HG02678 (cell line): Measurements from ENCODE around the gene GRHPR.
A peak's percentile ranks its signal among the peaks of the same experiment; 100 is the strongest.
"Not testable (repeated sequence)": the region's sequence is repeated elsewhere in the genome, so short reads cannot be mapped to it uniquely, and the experiment has no call there.

Source experiments
- ATAC-seq: cut with Tn5 transposase; IDR thresholded peaks from one replicate; pipeline ENCODE4 v1.9.1; 2021; ENCODE audit warnings: mild to moderate bottlenecking, moderate library complexity; ENCODE audit not compliant: unreplicated experiment

The GRHPR gene

DNA sequence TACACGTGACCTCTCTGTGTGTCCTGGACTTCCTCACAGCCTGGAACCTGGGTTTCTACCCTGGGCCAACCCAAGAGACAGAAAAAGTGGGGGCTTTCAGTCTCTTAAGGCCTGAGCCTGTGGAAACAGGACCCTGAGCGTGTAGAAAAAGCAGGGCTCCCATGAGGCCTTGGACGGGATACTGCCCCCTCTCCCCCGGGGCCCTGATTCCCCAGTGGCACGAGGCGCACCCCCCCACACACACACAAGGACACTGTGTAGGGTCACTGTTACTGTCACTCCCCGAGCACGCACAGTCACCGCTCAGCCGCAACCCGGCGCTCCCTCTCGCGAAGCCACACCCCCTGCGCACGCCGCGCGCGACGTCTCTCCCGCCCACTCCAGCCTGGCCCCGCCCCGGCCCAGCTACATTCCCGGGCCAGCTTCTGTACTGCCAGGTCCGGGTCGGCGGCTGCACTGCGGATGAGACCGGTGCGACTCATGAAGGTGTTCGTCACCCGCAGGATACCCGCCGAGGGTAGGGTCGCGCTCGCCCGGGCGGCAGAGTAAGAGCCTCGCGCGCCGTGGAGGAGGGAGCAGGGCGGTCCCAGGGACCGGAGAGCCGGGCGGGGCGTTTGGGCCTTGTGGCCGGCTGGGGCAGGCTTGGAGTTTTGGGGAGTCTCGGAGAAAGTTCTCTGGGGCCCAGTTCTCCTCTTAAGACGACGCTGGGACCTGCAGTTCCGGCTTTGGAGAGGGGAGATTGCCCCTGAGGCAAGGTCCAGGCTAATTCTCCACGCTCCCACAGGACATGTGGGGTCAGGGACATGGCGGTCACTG is at the start of gene GRHPR:
GRHPR (plus strand) TSS at position 408 of the 816 bp plus-strand sequence; CDS start at position 463, 55 bp downstream.
- ATAC-seq = peak; percentile 92

- ATAC-seq = no peak
Measured at GRCh38 chr9:37372839-37373238, 49.7 kb upstream of the GRHPR start.

- ATAC-seq = no peak
Measured at GRCh38 chr9:37373621-37374020, 48.9 kb upstream of the GRHPR start.

GRCh38 chr9:37374892-37375291 is 47.6 kb upstream of the GRHPR start:
- ATAC-seq = peak; percentile 43

DNA sequence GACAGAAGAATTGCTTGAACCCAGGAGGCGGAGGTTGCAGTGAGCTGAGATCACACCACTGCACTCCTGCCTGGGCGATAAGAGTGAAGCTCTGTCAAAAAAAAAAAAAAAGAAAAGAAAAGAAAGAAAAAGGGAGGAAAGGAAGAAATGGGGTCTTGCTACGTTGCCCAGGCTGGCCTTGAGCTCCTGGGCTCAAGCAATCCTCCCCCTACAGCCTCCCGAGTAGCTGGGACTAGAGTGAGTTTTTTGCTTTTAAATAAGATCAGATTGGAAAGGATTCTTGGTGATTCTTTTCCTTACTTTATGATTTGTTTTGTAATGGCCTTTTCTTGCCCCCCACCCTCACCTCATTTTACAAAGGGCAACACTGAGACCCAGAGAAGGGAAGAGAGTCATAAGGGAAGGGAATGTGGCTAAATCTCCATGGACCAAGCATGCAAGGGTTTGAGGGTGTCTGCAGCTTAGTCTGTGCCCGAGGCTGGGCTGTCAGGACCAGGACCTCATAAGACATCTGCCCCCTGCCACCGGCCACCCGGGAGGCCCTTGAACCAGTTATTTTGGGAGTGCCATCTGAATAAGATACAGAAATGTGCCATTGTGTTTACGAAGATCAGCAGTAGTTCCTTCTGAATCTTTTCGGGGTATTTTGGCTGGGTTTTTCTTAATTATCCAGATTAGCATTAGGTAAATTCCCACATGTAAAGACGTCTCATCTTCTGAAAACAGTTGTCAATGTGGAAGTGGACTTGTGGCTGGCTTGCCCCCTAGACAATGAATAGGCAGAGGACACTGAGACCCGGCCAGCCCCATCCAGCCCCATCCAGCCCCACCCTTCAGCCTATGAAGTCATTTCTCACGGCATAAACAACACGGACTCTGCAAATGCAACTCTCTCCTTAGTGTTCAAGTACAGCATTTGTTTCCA is 44.5 kb upstream of the GRHPR start:
- peak; percentile 39 for ATAC-seq

DNA sequence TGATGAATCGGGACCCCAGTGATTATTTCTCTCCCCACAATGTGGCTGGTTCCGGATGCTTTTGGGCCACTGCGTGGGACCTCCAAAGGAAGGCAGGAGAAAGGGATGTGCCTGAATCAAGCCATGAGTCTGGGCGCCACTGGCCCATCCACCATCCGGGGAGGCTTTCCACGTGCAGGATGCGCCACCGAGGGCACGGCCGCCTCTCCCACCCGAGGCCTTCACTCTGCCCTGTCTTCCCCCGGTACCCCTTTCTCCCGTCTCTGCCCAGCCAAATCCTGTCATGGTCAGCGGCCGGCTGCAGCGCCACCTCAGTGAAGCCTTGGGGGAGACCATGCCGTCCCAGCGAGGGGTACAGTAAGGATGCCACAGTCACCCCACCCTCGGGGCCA is 43.9 kb upstream of the GRHPR start:
- ATAC-seq = no peak

GRCh38 chr9:37379835-37380234 is 42.7 kb upstream of the GRHPR start:
- no peak for ATAC-seq

DNA sequence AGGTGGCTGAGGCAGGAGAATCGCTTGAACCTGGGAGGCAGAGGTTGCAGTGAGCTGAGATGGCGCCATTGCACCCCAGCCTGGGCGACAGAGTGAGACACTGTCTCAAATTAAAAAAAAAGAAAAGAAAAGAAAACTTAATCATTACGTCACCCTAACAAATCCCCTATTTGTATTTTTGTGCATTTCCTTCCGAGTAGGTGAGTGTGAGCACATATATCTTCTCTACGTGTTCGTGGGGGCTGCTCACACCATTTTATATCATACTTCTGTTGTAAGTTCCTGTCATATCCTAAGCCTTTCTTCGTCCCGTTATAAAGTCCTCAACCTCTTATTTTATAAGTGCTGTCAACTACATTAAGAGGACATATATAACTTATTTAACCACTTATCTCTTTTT is 41.9 kb upstream of the GRHPR start:
- no peak for ATAC-seq

DNA sequence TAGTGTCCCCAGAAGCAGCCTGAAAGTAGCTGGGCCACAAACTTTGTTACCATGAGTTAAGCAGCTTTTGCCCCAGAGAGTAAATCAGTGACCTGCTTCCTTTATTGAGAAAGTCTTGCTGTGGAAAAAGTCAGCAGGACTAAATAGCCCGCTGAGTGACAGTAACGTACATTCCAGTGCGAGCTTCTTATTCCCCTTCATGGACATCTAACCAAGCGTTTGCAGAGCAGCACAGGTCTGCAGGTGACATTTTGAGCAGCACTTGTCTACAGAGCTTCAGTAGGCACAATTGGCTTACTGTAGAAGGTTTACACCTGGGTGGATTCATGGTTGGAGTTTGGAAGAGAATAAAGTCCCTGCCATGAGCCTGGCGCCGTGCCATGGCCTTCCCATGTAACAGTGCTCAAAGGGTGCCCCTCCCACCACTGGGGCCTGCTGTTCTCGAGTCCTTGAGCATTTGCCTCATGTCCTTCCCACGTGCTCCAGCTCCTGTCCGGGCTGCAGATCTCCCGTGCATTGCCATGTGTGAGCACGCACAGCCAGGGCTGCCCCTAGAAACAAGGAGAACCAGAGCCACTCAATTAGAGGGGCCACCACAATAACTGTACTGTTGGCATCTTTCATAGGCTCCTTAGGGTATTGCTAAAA is 41.3 kb upstream of the GRHPR start:
- ATAC-seq = no peak

DNA sequence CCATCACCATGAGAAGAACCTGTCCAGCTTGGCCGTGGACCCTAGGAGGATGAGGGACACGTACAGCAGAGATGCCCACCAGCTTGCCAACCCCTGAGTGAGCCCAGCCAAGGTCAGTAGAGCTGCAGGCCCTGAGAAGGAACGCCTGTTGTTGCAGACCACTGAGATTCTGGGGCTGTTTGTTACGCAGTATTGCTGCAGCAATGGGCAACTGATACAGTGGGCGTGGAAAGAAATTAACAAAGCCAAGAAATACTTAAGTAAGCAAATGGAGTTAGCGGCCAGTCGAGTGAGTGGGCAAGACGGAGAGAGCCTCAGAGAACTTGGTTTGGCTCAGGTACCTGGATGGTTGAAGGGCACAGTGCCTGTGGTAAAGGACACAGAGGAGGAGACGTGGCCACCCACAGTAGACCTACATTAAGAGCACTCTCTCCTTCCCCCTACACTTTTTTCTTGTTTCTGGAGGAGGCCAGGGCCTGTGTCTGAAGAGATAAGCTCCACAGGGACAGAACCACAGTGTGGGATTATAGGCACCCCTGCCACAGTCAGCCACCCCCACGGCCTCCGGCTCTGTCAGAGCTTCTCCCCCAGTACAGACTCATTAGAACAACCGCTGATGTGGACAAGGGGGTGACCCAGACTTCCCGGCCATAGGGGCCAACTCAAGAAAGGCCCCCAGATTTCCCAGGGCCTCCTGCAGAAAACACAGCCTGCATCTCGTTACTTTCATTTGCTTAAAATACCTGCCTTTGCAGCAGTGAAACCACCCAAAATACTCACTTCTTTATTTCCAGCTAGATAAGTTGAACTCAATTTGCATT is 40.1 kb upstream of the GRHPR start:
- no peak for ATAC-seq

GRCh38 chr9:37382982-37383357 is 39.5 kb upstream of the GRHPR start:
- no peak for ATAC-seq

DNA sequence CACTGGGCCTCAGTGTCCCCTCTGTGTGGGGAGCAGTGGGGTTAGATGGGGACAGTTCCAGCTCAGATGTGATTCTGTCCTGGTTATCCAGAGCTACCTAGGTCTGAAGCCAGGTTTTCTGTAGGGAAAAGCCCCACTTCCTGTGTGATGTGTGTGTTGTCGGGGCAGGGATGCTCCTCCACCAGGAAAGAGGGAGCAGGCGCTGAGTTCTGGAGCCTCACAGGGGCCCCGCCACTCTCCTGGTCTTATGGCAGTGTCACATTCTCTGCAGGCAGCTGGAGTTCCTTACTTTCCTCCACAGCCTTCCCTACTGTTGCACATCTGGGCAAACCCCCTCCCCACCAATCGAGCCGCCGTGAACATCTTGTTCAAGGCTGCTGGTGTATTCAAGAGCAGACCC is 39.1 kb upstream of the GRHPR start:
- ATAC-seq = no peak

DNA sequence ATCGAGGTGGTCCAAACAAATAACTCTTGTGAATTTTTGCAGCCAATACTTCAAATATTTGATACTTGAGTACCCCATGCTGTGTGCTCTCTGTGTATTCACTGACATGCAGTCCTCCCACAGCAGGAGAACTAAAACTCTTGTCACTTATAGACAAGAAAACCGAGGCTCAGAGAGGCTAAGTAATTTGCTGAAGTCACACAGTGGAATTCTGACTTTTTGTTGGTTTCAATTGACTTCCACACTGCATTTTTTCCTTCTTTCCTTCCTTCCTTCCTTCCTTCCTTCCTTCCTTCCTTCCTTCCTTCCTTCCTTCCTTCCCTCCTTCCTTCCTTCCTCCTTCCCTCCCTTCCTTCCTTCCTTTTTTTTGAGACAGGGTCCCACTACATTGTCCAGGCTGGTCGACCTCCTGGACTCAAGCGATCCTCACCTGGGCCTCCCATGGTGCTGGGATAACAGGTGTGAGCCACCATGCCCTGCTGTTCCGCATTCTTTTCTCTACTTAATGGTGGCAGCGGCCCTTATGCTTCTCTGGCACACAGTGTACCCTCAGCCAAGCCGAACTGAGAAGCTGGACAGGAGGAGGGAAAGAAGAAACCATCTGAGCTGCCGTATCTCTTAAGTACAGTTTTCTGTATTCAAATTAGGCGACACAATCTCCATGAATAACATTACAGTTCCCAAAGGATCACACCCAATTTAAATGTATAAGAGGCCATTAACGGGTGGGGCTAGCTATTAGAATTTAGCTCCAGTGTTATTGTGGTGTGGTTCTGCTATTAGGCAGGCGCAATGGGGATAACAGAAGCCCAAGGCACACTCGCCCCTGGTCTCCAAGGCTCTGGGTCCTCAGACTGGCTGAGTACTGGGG is 38.4 kb upstream of the GRHPR start:
- no peak for ATAC-seq

GRCh38 chr9:37385286-37385685 is 37.2 kb upstream of the GRHPR start:
- ATAC-seq = no peak

- ATAC-seq = no peak
Measured at GRCh38 chr9:37386988-37387387, 35.5 kb upstream of the GRHPR start.

DNA sequence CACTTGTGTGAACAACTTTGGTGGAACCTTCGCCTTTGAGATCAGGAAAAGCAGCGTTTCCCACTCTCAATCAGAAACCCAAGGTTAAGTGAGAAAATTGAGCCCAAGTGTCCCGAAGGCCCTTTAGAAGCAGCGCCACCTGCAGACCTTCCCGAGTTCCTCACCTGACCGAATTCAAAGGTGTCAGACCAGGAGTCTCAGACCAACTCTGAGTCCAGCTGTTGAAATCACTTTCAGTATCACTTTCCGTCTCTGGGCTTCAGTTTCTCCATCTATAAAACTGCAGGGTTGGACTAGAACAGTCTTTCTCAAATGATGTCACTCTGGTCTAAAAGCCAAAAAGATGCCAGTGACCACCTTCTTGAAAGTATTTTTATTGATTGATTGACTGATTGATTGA is 31.7 kb upstream of the GRHPR start:
- ATAC-seq = peak; percentile 92

- no peak for ATAC-seq
Measured at GRCh38 chr9:37392272-37392671, 30.2 kb upstream of the GRHPR start.

DNA sequence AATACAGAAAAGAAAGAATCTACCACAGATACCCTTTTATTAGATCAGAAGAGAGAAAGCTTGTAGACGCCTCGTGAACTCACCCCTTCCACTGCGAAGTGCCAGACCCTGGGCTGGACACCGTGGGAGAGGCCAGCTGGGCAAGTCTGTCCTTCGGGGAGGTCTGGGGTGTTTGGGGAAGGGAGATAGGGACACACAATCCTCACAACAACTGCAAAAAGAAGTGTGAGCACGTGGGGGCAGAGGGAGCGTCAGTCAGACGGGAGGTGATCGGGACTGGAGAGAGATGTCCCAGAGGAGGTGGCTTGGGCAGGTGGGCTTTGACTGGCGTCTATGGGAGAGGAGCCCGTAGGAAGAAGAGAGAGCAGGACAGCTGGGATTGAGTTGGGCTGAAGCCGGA is 27.3 kb upstream of the GRHPR start:
- ATAC-seq = no peak

GRCh38 chr9:37395663-37396062 is 26.8 kb upstream of the GRHPR start:
- no peak for ATAC-seq

- not testable (repeated sequence) for ATAC-seq
Measured at GRCh38 chr9:37397948-37398347, 24.5 kb upstream of the GRHPR start.
